Measurements from ENCODE around the gene PRKCE. TPM values are rescaled to one million over a fixed set of nuclear protein-coding genes. Genes with fewer than 3 reads are reported as not detected.

The PRKCE gene
- total and polyA plus RNA-seq, 2 donors (not counting 1 experiment from before 2014, with no cell fraction given): 23.6 to 271 TPM

DNA sequence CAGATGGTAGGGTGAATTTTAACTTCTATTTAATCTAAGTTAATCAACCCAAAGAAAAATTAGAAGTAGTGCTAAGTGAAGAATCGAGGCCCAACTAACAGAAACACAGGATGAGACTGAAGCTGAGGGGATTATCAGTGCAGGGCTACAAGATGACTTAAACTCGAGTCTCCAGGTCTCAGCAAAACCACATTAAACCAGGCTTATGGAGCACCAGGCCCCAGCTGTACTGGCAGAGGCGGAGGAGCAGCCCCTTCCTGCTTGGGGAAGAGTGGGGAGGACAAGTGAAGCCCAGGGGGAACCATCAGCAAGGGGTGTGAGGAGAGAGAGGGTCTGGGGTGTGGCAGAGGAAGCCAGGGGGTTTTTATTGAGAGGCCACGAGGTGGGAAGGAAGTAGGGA, 509.8 kb downstream of the PRKCE start:
- Histone ChIP-seq H3K4me1 (ENCODE audit: control insufficient read depth in 2 of 2, insufficient read depth in 2 of 2, low read length in 2 of 2) (no peaks in the 10 kb centered on the region), H2AFZ (ENCODE audit: insufficient read depth, low read depth, low read length, poor library complexity, severe bottlenecking) (no peak overlapping the region), H3K9ac (ENCODE audit: low read length) (no peak overlapping the region), H4K20me1 (ENCODE audit: control insufficient read depth, insufficient read depth, low read length, poor library complexity, severe bottlenecking) (no peaks in the 10 kb centered on the region), H3K27me3 (replicated peaks in 1 of 4; ENCODE audit: control extremely low read depth in 1 of 4, control insufficient read depth in 3 of 4, insufficient read depth in 4 of 4, low read length in 3 of 4) (no peaks in the 10 kb centered on the region), H3K4me3 (ENCODE audit: control extremely low read depth in 1 of 5, extremely low read depth in 1 of 5, insufficient read depth in 1 of 5, low read depth in 2 of 5, low read length in 4 of 5) (no peak overlapping the region), H3K36me3 (replicated peaks in 1 of 2; ENCODE audit: control extremely low read depth in 1 of 2, control insufficient read depth in 1 of 2, extremely low read depth in 1 of 2, insufficient read depth in 2 of 2, low read length in 1 of 2) (peaks cover 1 to 85% of the 10 kb centered on the region in 2 experiments), H3K9me3 (ENCODE audit: control extremely low read depth in 1 of 3, control insufficient read depth in 2 of 3, insufficient read depth in 1 of 3, low read length in 2 of 3) (no peaks in the 10 kb centered on the region), H3K27ac (ENCODE audit: low read length in 2 of 2) (no peak overlapping the region), H3K79me2 (ENCODE audit: control insufficient read depth, insufficient read depth, low read length) (no peaks in the 10 kb centered on the region), H3K4me2 (replicated peaks; ENCODE audit: low read depth, low read length, poor library complexity, severe bottlenecking) (no peak overlapping the region)
- intact Hi-C loops (cut with micrococcal nuclease): no loop called here
- ChIA-PET CTCF (no interaction called here), POLR2A (no interaction called here)
- no peak overlapping the region for H3K27ac Mint-ChIP-seq
- DNase-seq: no peak
- no peak overlapping the region for H3K4me3 Mint-ChIP-seq
- no peaks in the 10 kb centered on the region for H3K4me1 Mint-ChIP-seq
- no peaks in the 10 kb centered on the region for H3K9me3 Mint-ChIP-seq (ENCODE audit: insufficient read depth)
- TF ChIP-seq, protein P1, sequence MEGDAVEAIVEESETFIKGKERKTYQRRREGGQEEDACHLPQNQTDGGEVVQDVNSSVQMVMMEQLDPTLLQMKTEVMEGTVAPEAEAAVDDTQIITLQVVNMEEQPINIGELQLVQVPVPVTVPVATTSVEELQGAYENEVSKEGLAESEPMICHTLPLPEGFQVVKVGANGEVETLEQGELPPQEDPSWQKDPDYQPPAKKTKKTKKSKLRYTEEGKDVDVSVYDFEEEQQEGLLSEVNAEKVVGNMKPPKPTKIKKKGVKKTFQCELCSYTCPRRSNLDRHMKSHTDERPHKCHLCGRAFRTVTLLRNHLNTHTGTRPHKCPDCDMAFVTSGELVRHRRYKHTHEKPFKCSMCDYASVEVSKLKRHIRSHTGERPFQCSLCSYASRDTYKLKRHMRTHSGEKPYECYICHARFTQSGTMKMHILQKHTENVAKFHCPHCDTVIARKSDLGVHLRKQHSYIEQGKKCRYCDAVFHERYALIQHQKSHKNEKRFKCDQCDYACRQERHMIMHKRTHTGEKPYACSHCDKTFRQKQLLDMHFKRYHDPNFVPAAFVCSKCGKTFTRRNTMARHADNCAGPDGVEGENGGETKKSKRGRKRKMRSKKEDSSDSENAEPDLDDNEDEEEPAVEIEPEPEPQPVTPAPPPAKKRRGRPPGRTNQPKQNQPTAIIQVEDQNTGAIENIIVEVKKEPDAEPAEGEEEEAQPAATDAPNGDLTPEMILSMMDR (IDR thresholded peaks at IDR 0.05): no peak
- TF ChIP-seq EZH2 (IDR thresholded peaks at IDR 0.05; ENCODE audit: borderline replicate concordance, insufficient read depth, low read depth, low read length, poor library complexity, severe bottlenecking): no peak
- no peak for ATAC-seq (ENCODE audit: low read depth)
- 67% methylated on average over 1 of the region's 4 CpGs for WGBS (ENCODE audit: insufficient coverage)
- H3K27me3 Mint-ChIP-seq: no peaks in the 10 kb centered on the region

DNA sequence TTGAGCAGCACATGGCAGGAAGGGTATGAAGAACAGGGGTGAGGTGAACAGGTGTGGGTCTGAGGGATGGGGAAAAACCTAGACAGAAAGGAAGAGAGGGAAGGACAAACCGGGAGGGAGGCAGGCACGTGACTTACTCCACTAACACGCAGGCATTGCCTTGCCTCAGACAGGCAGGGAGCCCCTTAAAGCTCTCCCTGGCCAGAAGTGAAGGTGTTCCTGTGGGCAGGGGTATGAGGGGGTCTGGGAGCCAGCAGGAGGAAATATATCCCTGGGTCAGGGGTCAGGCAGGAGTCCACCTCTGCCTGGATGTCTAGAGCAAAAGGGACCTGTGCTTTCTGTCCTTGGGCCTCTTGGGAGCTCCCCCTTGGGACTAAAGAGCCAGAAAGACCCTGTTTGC, 510.4 kb downstream of the PRKCE start:
- Histone ChIP-seq H3K9me3 (ENCODE audit: control extremely low read depth in 1 of 3, control insufficient read depth in 2 of 3, insufficient read depth in 1 of 3, low read length in 2 of 3) (no peaks in the 10 kb centered on the region), H3K79me2 (ENCODE audit: control insufficient read depth, insufficient read depth, low read length) (no peaks in the 10 kb centered on the region), H3K4me2 (replicated peaks; ENCODE audit: low read depth, low read length, poor library complexity, severe bottlenecking) (no peak overlapping the region), H3K4me1 (ENCODE audit: control insufficient read depth in 2 of 2, insufficient read depth in 2 of 2, low read length in 2 of 2) (no peaks in the 10 kb centered on the region), H3K9ac (ENCODE audit: low read length) (no peak overlapping the region), H3K27ac (ENCODE audit: low read length in 2 of 2) (no peak overlapping the region), H3K27me3 (replicated peaks in 1 of 4; ENCODE audit: control extremely low read depth in 1 of 4, control insufficient read depth in 3 of 4, insufficient read depth in 4 of 4, low read length in 3 of 4) (no peaks in the 10 kb centered on the region), H3K4me3 (ENCODE audit: control extremely low read depth in 1 of 5, extremely low read depth in 1 of 5, insufficient read depth in 1 of 5, low read depth in 2 of 5, low read length in 4 of 5) (no peak overlapping the region), H3K36me3 (replicated peaks in 1 of 2; ENCODE audit: control extremely low read depth in 1 of 2, control insufficient read depth in 1 of 2, extremely low read depth in 1 of 2, insufficient read depth in 2 of 2, low read length in 1 of 2) (peaks cover 1 to 82% of the 10 kb centered on the region in 2 experiments), H4K20me1 (ENCODE audit: control insufficient read depth, insufficient read depth, low read length, poor library complexity, severe bottlenecking) (no peaks in the 10 kb centered on the region), H2AFZ (ENCODE audit: insufficient read depth, low read depth, low read length, poor library complexity, severe bottlenecking) (no peak overlapping the region)
- no peak for TF ChIP-seq EZH2 (IDR thresholded peaks at IDR 0.05; ENCODE audit: borderline replicate concordance, insufficient read depth, low read depth, low read length, poor library complexity, severe bottlenecking)
- TF ChIP-seq, protein P1 (IDR thresholded peaks at IDR 0.05): no peak
- Mint-ChIP-seq H3K4me1 (no peaks in the 10 kb centered on the region), H3K4me3 (no peak overlapping the region), H3K27ac (no peak overlapping the region), H3K9me3 (ENCODE audit: insufficient read depth) (no peaks in the 10 kb centered on the region), H3K27me3 (no peaks in the 10 kb centered on the region)
- no peak for DNase-seq
- WGBS (ENCODE audit: insufficient coverage): 100% methylated on average over 3 of the region's 3 CpGs
- ChIA-PET POLR2A (no interaction called here), CTCF (no interaction called here)
- ATAC-seq (ENCODE audit: low read depth): no peak
- intact Hi-C loops (cut with micrococcal nuclease): no loop called here
